ENCODE results near the gene HOXB2. TPM values are rescaled to one million over a fixed set of nuclear protein-coding genes. Genes with fewer than 3 reads are reported as not detected.

Gene HOXB2
- total RNA-seq, 1 experiment from 2014 or later, result 34.5 TPM

GRCh38 chr17:48590607-48591161 lies 45.8 kb upstream of the HOXB2 start:
- POLR2A ChIA-PET (ENCODE audit: low non-redundant PET), result interaction anchor here (0.6 kb wide), 1 partner anchor 239 kb away, joined by 3 read pairs; no protein-coding TSS in a partner anchor
- Histone ChIP-seq H3K4me1 (ENCODE audit: insufficient read depth, low read length, poor library complexity, severe bottlenecking) (peaks cover 57% of the 10 kb centered on the region), H3K27ac (ENCODE audit: low read depth, low read length, poor library complexity, severe bottlenecking) (peak overlapping the region; percentile 33), H3K4me3 (ENCODE audit: low read depth, low read length, poor library complexity, severe bottlenecking) (no peak overlapping the region), H3K27me3 (replicated peaks; ENCODE audit: insufficient read depth, low read depth, low read length, poor library complexity) (no peaks in the 10 kb centered on the region), H3K36me3 (ENCODE audit: insufficient read depth, low read length, poor library complexity, severe bottlenecking) (peaks cover 9% of the 10 kb centered on the region), H3K9me3 (ENCODE audit: low read depth, low read length, poor library complexity, severe bottlenecking) (no peaks in the 10 kb centered on the region)
- CTCF ChIA-PET, result no interaction called here
- TF ChIP-seq CTCF (conservative IDR thresholded peaks at IDR 0.05; ENCODE audit: low read depth, low read length), result no peak
- TF ChIP-seq EZH2 (IDR thresholded peaks at IDR 0.05; ENCODE audit: borderline replicate concordance, low read depth, low read length, poor library complexity, severe bottlenecking), result no peak
- no TSS peak for BruUV-seq (replicated peaks)
- intact Hi-C loops (cut with micrococcal nuclease; ENCODE audit: unreplicated experiment), result no loop called here
- no peak for DNase-seq (ENCODE audit: low spot score)

- TF ChIP-seq EZH2 (IDR thresholded peaks at IDR 0.05; ENCODE audit: borderline replicate concordance, low read depth, low read length, poor library complexity, severe bottlenecking) (no peak), CTCF (conservative IDR thresholded peaks at IDR 0.05; ENCODE audit: low read depth, low read length) (no peak)
- BruUV-seq (replicated peaks), result no TSS peak
- DNase-seq (ENCODE audit: low spot score), result no peak
- Histone ChIP-seq H3K4me1 (ENCODE audit: insufficient read depth, low read length, poor library complexity, severe bottlenecking) (peaks cover 60% of the 10 kb centered on the region), H3K9me3 (ENCODE audit: low read depth, low read length, poor library complexity, severe bottlenecking) (no peaks in the 10 kb centered on the region), H3K27me3 (replicated peaks; ENCODE audit: insufficient read depth, low read depth, low read length, poor library complexity) (no peaks in the 10 kb centered on the region), H3K27ac (ENCODE audit: low read depth, low read length, poor library complexity, severe bottlenecking) (peak within 1 kb of the TSS; percentile 33), H3K36me3 (ENCODE audit: insufficient read depth, low read length, poor library complexity, severe bottlenecking) (peaks cover 4% of the 10 kb centered on the region), H3K4me3 (ENCODE audit: low read depth, low read length, poor library complexity, severe bottlenecking) (no peak within 1 kb of the TSS)
- intact Hi-C loops (cut with micrococcal nuclease; ENCODE audit: unreplicated experiment), result no loop called here
- ChIA-PET CTCF (no interaction called here), POLR2A (ENCODE audit: low non-redundant PET) (interaction anchor here (0.6 kb wide), 1 partner anchor 238 kb away, joined by 3 read pairs; no protein-coding TSS in a partner anchor)
These were observed 45.1 kb upstream of the HOXB2 start, which contains the start of gene HOXB3 for GRCh38 chr17:48589831-48590606. TSS of gene HOXB3 (minus strand) at chr17:48590241. CDS start at chr17:48552474, 37,767 bp downstream.

- H3K36me3 ChIP-seq (ENCODE audit: insufficient read depth, low read length, poor library complexity, severe bottlenecking), result peaks cover 4% of the 10 kb centered on the region
- H3K4me3 ChIP-seq (ENCODE audit: low read depth, low read length, poor library complexity, severe bottlenecking), result no peak overlapping the region
- CTCF ChIA-PET, result interaction anchor here (0.9 kb wide), 1 partner anchor 326 kb away, joined by 3 read pairs; no protein-coding TSS in a partner anchor
- POLR2A ChIA-PET (ENCODE audit: low non-redundant PET), result no interaction called here
- peak overlapping the region; percentile 26 for H3K27ac ChIP-seq (ENCODE audit: low read depth, low read length, poor library complexity, severe bottlenecking)
- DNase-seq (ENCODE audit: low spot score), result no peak
- no TSS peak for BruUV-seq (replicated peaks)
- peaks cover 60% of the 10 kb centered on the region for H3K4me1 ChIP-seq (ENCODE audit: insufficient read depth, low read length, poor library complexity, severe bottlenecking)
- TF ChIP-seq CTCF (conservative IDR thresholded peaks at IDR 0.05; ENCODE audit: low read depth, low read length) (no peak), EZH2 (IDR thresholded peaks at IDR 0.05; ENCODE audit: borderline replicate concordance, low read depth, low read length, poor library complexity, severe bottlenecking) (no peak)
- intact Hi-C loops (cut with micrococcal nuclease; ENCODE audit: unreplicated experiment), result no loop called here
- no peaks in the 10 kb centered on the region for H3K27me3 ChIP-seq (replicated peaks; ENCODE audit: insufficient read depth, low read depth, low read length, poor library complexity)
- no peaks in the 10 kb centered on the region for H3K9me3 ChIP-seq (ENCODE audit: low read depth, low read length, poor library complexity, severe bottlenecking)
These were observed 44.3 kb upstream of the HOXB2 start for GRCh38 chr17:48589060-48589830.

Measured in A673 (cell line).